AG09309 (cell line): ENCODE results near the gene SULF2.
"Not testable (repeated sequence)": the region's sequence is repeated elsewhere in the genome, so short reads cannot be mapped to it uniquely, and the experiment has no call there.

ENCODE experiments used
- DNase-seq: peaks from one replicate; pipeline ENCODE4 v3.0.0-alpha.2; 2010; ENCODE audit warnings: low read depth
- H3K4me3 ChIP-seq: 2 replicates; pipeline ENCODE4 v1.5.1; 2011; ENCODE audit warnings: mild to moderate bottlenecking, low read depth, low read length, moderate library complexity; ENCODE audit not compliant: control insufficient read depth
- CTCF ChIP-seq: IDR thresholded peaks from 2 replicates; pipeline ENCODE4 v1.5.1; 2011; ENCODE audit warnings: mild to moderate bottlenecking, low read depth, low read length, inconsistent platforms; ENCODE audit not compliant: insufficient read depth, control insufficient read depth; ENCODE audit errors: missing control alignments

Gene SULF2

GRCh38 chr20:47796971-47797370, 11.7 kb upstream of the SULF2 start:
- TF ChIP-seq CTCF = no peak

GRCh38 chr20:47795214-47795907, 10.1 kb upstream of the SULF2 start:
- DNase-seq = no peak
- no peak for TF ChIP-seq CTCF
- no peak overlapping the region for H3K4me3 ChIP-seq

More at GRCh38 chr20:47796971-47797370, 11.7 kb upstream of the SULF2 start:
- no peak for DNase-seq
- H3K4me3 ChIP-seq = no peak overlapping the region

- not testable (repeated sequence) for DNase-seq, H3K4me3 ChIP-seq
Measured at GRCh38 chr20:47794264-47794663, 9.0 kb upstream of the SULF2 start.

GRCh38 chr20:47792021-47792618, 6.8 kb upstream of the SULF2 start:
- TF ChIP-seq CTCF = no peak
- peak; percentile 92 for DNase-seq
- no peak overlapping the region for H3K4me3 ChIP-seq

GRCh38 chr20:47791084-47791599, 5.9 kb upstream of the SULF2 start:
- no peak overlapping the region for H3K4me3 ChIP-seq
- DNase-seq = no peak
- no peak for TF ChIP-seq CTCF

- no peak for DNase-seq
- H3K4me3 ChIP-seq = no peak overlapping the region
- no peak for TF ChIP-seq CTCF
Measured at GRCh38 chr20:47790580-47790965, 5.3 kb upstream of the SULF2 start.
